GM12891 (cell line): Measurements from ENCODE around the gene ERFL.
A peak's percentile ranks its signal among the peaks of the same experiment; 100 is the strongest.
"Not testable (repeated sequence)": the region's sequence is repeated elsewhere in the genome, so short reads cannot be mapped to it uniquely, and the experiment has no call there.

ENCODE experiments used
- DNase-seq: peaks from one replicate; pipeline ENCODE4 v3.0.0; 2011; ENCODE audit warnings: low spot score; ENCODE audit not compliant: insufficient read length
- FAIRE-seq: peaks from 2 replicates; lab custom pipeline; 2011; peaks lifted over from hg19 to GRCh38; lab: Jason Lieb, UNC
- PAX5 ChIP-seq: IDR thresholded peaks from 2 replicates; pipeline ENCODE4 v1.6.1; 2011; ENCODE audit warnings: low read length, moderate library complexity, mild to moderate bottlenecking; ENCODE audit not compliant: insufficient read depth, severe bottlenecking
- POLR2A ChIP-seq: IDR thresholded peaks from 2 replicates; pipeline ENCODE4 v1.6.1; 2011; ENCODE audit warnings: low read depth, low read length, control low read depth
- POLR2AphosphoS5 ChIP-seq: IDR thresholded peaks from 2 replicates; pipeline ENCODE4 v1.6.1; 2011; ENCODE audit warnings: low read depth, low read length, control low read depth
- POU2F2 ChIP-seq: IDR thresholded peaks from 2 replicates; pipeline ENCODE4 v1.6.1; 2011; ENCODE audit warnings: low read depth, mild to moderate bottlenecking, control low read depth, low read length, moderate library complexity
- SPI1 ChIP-seq: IDR thresholded peaks from 2 replicates; pipeline ENCODE4 v1.6.1; 2011; ENCODE audit warnings: low read depth, low read length, control low read depth
- TAF1 ChIP-seq: IDR thresholded peaks from 2 replicates; pipeline ENCODE4 v1.6.1; 2011; ENCODE audit warnings: low read depth, low read length, control low read depth

Gene ERFL

DNA sequence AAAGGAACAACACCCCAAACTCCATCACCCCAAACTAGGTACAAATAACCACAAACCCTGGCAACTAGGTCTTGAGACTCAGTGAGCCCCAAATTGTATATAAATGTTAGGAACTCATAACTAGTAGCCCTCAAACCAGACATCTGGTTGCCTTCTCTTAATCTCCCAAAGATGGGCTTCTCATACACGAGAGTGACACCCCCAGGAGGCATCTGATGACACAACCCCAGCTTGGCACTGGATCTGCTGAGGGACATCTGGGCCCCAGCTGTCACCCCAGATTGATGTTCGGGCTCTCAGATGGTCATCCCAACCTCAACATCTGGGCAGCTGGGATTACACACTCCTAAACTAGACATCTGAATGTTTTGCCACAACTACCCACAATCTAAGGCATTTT lies 16.1 kb upstream of the ERFL start:
- TF ChIP-seq POLR2A (no peak), POLR2AphosphoS5 (no peak), POU2F2 (no peak), SPI1 (no peak), PAX5 (no peak)
- no peak for FAIRE-seq
- DNase-seq = no peak

DNA sequence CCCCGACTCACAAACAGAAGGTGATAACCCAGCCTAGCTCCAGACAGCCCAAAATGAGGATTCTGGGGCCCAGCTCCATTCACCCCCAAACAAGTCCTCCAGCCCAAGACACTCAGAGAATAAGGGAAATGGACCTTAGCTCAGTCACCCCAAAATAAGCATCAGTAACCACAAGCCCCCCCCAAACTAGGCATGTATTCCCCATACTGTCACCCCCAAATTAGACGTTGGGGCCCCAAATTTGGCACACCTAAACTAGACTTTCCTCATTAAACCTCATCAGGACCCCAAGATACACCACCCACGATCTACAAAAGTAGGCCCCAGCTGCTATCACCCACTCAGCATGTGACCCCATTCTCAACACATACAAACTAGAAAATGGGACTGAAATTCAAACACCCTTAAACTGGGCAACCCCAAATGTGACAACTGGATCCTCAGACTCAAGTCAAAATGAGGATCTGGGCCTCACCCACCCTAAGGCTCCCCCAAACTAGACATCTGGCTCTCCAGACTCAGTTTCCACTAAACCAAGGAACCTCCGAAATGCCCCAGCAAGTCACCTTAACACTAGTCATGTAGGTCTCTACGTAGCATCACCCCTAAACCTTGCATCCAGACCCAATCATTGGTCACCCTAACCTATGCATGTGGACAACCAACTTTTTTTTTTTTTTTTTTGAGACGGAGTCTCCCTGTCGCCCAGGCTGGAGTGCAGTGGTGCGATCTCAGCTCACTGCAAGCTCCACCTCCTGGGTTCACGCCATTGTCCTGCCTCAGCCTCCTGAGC lies 13.4 kb upstream of the ERFL start:
- FAIRE-seq (peak; percentile 16), DNase-seq (no peak)
- TF ChIP-seq PAX5 (no peak), SPI1 (peak; percentile 58), TAF1 (no peak), POLR2AphosphoS5 (no peak), POU2F2 (no peak), POLR2A (no peak)

DNA sequence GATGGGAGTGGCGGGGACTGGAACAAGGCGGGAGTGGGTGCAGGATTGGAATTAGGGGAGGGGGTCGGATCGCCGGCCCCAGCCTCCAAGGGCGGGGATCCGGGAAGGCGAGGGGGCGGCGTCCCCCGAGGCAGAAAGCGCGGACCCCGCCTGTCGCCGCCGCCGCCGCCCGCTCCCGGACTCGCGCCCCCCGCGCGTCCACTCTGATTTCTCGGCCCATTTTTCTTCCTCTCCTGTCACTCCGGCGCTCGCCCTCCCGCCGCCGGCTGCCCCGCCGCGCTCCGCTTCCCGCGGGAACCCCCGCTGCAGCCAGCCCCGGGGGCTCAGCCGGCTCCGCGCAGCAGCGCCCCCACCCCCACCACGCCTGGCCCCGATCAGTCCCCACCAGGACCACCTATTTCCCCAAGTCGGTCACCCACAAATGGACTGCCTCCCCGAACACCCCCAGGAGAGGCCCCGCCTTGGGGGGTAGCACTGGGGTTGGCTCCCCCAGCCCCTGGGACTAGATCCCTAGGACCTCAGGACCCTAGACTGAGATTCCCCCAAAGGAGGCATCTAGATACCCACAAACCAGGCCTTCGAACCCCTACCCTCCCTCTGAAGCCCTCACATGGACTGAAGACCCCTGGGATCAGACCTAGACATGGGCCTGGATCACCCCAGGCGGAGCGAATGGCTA lies 12.6 kb upstream of the ERFL start:
- FAIRE-seq = peak; percentile 70
- no peak for DNase-seq
- TF ChIP-seq PAX5 = no peak
- TF ChIP-seq POLR2AphosphoS5 = 0 out of 2 replicates have a peak, but pooled peaks have one; percentile 46

DNA sequence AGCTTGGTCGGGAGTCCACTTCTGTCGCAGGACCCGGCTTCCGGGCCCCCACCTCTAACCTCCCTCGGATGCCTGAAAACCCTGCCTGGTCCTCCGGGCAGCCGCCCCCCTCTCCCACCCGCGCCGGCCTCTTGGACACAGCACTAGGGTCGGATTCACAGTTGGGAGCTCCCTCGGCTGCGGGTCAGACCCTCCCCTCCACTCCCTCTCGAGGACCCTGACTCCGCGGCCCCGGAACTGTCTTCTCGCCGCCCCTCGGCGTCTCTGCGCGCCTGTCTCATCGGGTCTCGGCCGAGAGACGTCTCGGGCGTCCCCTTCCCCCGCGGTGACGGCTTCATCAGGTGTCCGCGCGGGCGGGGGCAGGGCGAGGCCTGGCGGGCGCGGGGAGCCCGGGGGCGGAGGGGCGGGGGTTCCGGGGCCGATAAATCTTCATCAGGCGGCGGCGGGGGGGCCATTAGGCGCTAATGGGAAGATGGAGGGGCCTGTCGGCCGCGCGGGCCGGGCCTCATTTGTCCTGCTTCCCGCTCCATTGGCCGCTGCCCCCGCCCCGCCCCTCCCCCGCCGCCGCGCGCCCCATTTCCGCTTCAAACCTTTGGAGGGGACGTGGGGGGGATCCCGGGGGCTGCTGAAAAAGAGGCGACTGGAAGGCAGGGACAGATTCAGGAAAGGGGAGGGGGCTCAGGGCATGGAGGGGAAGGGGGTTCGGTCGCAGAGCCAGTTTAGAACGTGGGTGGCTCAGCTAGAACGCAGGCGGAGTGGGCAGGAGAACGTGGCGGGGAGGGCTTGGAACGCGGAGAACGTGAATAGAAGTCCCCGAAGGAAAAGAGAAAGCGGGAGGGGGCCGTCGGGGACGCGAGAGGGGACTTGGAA lies 11.8 kb upstream of the ERFL start:
- no peak for TF ChIP-seq SPI1
- TF ChIP-seq POLR2AphosphoS5 = no peak; the same call in 1 of the 2 replicates
- TF ChIP-seq TAF1 = no peak
- no peak for TF ChIP-seq POU2F2
- TF ChIP-seq PAX5 = no peak
- TF ChIP-seq POLR2A = peak; percentile 40; the same call in 1 of the 2 replicates
- peak; percentile 66 for FAIRE-seq
- peak; percentile 80 for DNase-seq

DNA sequence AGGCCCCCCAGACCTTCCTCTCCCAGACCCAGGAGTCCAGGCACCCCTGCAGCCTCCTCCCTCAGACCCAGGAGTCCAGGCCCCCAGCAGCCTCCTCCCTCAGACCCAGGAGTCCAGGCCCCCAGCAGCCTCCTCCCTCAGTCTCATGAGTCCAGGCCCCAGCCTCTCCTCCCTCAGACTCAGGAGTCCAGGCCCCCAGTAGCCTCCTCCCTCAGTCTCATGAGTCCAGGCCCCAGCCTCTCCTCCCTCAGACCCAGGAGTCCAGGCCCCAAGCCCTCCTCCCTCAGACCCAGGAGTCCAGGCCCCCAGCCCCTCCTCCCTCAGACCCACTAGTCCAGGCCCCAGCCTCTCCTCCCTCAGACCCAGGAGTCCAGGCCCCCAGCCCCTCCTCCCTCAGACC lies 11.0 kb upstream of the ERFL start:
- DNase-seq, FAIRE-seq: not testable (repeated sequence)

DNA sequence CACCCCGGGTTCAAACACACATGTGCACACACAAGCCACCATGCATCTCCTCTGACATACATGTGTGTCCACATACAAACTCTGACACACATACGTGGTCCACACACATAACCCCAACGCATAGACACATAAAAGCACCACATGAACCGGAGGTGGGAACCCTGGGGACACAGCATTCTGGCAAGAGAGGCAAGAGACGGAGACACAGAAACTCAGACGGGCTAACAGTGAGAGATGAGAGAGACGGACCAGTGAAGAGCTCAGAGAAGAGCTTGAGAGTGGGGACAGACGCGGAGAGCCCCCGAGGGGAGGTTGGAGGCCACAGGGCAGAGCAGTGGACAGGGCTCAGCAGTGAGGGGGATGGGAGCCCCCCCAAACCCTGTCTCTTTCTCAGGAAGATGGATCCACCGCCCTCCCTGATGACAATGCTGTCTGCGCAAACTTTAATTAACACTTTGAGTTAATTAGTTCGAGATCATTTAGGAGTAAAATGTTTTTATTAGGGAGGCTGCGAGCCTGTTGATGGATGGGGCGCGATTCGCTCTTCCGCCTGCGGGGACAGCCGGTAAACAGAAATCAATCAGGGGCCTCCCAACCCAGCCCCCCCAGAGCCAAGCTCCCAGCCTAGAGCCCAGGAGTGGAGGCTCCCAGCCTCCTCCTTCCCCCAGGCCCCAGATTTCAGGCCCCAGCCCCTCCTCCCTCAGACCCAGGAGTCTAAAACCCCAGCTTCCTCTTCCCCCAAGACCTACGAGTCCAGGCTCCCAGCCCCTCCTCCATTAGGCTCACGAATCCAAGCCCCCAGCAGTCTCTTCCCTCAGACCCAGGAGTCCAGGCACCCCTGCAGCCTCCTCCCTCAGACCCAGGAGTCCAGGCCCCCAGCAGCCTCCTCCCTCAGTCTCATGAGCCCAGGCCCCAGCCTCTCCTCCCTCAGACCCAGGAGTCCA lies 9.5 kb upstream of the ERFL start:
- peak; percentile 45 for FAIRE-seq
- no peak for DNase-seq
- TF ChIP-seq POLR2A = no peak
- no peak for TF ChIP-seq TAF1
- TF ChIP-seq SPI1 = no peak

DNA sequence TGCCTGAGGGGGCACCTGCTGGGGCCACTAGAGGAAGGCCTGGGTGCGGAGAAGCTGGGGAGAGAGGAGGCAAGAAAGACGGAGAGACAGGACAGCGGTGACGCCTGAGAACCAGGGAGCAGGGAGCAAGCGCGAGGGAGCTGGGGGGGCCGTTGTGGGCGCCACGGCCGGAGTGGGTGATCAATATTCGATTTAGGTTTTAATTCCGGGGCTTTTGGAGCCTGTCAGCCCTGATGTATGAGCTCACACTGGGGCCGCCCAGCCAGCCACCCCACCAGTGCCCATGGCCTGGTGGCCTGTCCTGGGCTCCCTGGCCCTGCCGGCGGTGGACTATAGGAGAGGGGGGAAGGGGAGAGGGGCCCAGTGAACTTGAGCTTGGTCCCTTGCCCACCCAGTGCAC lies 8.7 kb upstream of the ERFL start:
- DNase-seq = no peak
- no peak for FAIRE-seq
- TF ChIP-seq PAX5 = no peak
- no peak for TF ChIP-seq POLR2AphosphoS5
- no peak for TF ChIP-seq POLR2A
- no peak for TF ChIP-seq POU2F2
- no peak for TF ChIP-seq TAF1
- TF ChIP-seq SPI1 = no peak

DNA sequence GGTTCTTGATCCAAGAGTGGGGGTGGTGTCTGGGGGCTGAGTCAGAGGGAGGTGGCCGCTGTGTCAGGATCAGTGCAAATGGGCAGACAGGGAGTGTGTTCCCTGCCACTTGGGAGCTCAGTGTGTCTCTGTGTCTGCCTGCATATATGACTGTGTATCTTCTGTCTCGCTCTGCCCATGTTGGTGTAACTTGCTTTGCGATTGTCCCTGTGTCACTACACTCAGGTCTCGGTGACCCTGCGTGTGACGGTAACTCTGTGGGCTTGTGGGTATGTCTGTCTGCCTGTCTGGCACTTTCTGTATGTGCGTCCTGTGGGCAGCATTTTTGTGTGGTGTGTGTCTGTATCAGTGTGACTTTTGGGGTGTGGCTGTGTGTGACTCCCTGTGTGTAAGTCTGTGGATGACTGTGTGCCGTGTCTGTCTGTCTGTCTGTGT lies 8.2 kb upstream of the ERFL start:
- TF ChIP-seq POU2F2 (no peak), POLR2A (no peak), PAX5 (no peak), SPI1 (no peak), TAF1 (no peak)
- FAIRE-seq (peak; percentile 81), DNase-seq (no peak)

DNA sequence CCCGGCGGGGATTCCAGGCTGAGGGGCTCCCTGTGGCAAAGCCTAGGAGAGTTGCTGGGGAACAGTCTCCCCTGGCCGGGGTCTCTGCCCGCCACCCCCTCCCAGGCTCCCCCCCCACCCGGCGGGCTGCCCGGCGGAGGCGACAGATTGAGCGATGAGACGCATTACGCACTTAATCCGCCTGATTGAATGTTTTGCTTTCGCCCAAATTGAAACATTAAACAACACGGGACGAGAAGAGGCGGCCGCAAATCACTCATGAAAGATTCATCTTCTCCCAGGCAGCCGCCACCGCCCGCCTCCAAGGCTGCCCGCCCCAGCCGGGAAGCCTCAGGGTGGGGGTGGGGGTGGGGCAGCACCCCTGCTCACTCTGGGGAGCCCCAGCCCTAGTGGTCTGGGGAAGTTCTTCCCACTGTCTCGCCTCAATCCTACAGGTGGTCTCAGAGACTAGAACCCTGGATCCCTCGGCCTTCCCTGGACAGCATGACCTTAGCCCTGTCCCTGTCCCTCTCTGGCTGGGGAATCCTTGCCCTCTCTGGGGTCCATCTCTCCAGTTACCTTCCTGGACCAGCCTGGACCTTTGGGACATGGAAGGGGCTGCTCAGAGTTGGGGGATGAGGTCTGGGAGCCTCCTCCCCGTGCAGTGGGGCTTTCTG lies 7.6 kb upstream of the ERFL start:
- no peak for DNase-seq
- TF ChIP-seq PAX5 (no peak), POU2F2 (no peak), POLR2AphosphoS5 (no peak), TAF1 (no peak), SPI1 (no peak), POLR2A (no peak)
- no peak for FAIRE-seq
